ENCODE measurements around the gene CYP3A7.
"Not testable (repeated sequence)": the region's sequence is repeated elsewhere in the genome, so short reads cannot be mapped to it uniquely, and the experiment has no call there.

CYP3A7 gene

DNA sequence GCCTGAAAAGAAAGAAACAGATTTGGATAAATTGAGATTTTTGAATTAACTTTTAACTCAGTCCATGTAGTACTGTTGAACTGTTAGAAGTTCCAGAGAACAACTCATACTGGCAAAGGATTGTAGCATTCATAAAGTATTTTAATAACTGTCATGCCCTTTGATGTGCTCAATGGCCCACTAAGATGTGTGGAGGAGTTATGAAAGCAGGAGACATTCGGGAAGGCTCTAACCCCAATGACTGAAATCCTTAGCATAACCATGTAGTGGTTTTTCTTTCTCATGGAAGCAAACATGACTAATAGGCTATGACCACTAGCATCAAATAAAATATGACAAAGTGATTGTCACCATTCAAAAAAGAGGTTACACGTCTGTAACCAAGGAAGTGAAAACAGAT lies 25.7 kb downstream of the CYP3A7 start:
- no peak for DNase-seq (ENCODE audit: low read depth in 2 of 2)

GRCh38 chr7:99707096-99707495 lies 27.9 kb downstream of the CYP3A7 start:
- DNase-seq (ENCODE audit: low read depth in 2 of 2), result no peak

DNA sequence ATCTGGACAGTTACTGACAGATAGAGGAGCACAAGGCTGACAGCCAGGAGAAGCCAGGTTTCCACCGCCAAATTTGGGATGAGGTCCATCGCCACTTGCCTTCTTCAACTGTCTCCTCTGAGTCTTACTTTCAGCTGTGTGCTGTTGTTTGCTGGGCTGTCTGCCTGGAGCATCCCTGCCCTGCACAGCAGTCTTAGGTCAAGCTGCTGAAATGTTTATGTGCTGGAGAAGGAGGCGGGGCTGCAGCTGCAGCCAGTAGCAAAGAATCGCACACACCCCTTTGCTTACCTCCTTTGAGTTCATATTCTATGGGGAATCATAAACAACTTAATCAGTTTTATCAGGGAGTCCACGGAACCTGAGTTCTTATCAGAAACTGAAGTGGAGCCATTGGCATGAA lies 35.0 kb downstream of the CYP3A7 start:
- no peak for DNase-seq (ENCODE audit: low read depth in 2 of 2)

DNA sequence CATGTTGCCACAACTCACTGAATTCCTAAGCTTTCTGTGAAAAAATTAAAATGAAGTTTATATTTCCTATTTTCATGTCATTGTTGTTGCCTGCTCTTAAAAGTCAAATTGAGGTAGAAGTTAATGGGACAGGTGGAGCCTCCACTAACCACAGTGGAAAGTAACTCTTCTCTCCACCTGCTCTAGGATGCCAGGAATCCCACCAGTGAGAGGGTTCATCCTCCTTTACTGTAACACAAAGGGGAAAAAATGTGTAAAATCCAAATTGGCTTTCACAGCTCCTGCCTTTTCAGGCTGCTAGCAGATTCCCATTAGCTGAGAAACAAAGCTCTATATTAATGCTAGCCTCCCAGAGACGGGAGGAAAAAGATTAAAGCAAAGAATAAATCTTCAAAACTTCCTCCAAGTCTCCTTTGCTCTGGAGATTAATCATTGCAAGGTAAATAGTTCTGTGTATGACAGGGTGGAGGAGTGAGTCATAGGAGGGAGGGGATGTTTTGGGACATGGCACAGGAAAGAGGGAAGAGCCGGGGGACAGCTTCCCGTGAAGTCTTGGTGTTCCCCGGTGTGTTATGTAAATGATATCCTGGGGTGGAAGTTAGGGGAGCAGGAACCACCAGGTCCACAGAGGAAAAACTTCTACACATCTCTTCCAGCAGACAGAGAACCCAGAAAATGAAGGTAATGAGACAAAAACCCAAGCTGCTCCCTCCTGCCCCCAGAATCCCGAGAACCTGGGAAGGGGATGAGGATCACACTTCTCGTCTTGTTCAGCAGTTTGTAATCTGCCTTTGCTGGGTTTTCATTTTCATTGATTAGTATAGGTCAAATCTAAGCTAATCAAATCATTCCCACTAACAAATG lies 35.9 kb downstream of the CYP3A7 start:
- DNase-seq (ENCODE audit: low read depth in 2 of 2), result not testable (repeated sequence)

DNA sequence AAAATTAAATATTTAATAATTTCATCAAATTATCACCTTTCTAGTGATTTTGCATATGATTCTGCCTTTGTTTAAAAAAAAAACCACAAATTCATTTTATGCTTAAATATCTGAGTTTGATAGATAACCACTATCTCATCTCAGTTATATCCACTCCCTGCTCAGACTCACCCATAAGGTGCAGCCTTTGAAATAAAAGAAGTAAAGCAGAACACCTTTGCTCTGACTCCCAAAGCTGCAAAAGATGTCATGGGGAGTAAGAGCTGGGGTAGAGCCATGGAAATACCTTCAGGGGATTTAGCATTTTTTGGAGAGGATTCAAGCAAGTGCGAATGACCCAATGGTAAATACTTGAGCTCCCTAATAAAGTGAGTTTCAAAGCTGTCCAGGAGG lies 40.1 kb downstream of the CYP3A7 start:
- no peak for DNase-seq (ENCODE audit: low read depth in 2 of 2)

DNA sequence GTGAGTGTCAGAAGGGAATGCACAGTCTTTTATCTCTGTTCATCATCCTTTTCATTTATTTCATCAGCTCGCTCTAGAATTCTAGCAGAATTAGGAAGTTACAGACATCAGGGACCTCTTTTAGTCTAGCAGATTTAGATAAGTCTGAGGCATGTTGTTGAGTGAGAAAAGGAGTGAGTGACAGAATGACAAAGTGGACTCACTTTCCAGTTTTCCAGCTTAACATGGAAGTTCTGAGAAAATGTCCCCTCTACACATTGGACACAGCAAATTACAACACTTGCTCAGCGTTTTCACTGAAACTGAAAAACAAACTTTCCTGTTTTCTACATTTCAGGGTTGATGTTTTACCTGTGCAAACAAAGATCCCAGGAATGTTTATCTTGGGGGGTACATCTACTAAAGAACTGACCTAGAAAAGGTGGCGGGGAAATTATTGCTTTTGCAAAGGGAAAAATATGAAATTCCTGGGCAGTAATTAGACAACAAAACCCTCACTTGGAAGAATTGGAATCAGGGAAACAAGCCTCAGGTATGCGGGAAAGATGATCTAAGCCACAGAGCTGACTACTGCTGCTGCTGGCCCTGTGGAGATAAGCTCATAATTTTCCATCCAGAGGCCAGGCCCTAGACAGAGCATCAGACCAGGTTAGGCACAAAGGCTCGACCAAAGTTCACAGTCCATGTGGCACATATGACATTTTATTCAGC lies 40.6 kb downstream of the CYP3A7 start:
- no peak for DNase-seq (ENCODE audit: low read depth in 2 of 2)

DNA sequence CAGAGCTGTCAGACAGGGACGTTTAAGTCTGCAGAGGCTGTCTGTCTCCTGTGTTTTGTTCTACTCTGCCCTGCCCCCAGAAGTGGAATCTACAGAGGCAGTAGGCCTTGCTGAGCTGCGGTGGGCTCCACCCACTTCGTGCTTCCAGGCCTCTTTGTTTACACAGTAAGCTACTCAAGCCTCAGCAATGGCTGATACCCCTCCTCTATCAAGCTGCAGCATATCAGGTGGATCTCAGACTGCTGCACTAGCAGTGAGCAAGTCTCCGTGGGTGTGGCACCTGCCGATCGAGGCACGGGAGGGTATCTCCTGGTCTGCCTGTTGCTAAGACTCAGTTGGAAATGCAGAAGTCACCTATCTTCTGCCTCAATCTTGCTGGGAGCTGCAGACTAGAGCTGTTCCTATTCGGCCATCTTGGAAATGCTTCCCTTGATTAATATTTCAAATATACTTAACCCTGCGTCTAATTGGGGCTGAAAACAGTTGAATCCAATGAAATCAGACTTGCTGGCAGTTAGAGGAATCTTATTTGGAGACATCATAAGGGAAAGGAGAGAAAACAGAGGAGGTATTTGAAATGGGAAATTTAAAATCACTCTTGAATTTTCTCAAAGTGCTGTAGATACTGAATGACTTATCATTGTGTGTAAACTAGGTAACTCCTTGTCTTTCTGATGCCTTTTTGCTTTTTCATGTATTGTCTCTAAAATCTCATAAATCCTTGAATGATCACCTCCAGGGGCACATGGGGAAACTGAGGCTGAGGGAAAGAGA lies 41.4 kb downstream of the CYP3A7 start:
- no peak for DNase-seq (ENCODE audit: low read depth in 2 of 2)

GRCh38 chr7:99693100-99693426 lies 41.9 kb downstream of the CYP3A7 start:
- DNase-seq (ENCODE audit: low read depth in 2 of 2), result no peak

GRCh38 chr7:99692563-99692962 lies 42.4 kb downstream of the CYP3A7 start:
- not testable (repeated sequence) for DNase-seq (ENCODE audit: low read depth in 2 of 2)

DNA sequence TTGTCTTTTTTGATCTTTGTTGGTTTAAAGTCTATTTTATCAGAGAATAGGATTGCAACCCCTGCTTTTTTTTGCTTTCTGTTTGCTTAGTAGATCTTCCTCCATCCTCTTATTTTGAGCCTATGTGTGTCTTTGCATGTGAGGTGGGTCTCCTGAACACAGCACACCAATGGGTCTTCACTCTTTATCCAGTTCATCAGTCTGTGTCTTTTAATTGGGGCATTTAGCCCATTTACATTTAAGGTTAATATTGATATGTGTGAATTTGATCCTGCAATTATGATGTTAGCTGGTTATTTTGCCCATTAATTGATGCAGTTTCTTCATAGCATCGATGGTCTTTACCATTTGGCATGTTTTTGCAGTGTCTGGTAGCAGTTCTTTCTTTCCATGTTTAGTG lies 43.3 kb downstream of the CYP3A7 start:
- not testable (repeated sequence) for DNase-seq (ENCODE audit: low read depth in 2 of 2)

DNA sequence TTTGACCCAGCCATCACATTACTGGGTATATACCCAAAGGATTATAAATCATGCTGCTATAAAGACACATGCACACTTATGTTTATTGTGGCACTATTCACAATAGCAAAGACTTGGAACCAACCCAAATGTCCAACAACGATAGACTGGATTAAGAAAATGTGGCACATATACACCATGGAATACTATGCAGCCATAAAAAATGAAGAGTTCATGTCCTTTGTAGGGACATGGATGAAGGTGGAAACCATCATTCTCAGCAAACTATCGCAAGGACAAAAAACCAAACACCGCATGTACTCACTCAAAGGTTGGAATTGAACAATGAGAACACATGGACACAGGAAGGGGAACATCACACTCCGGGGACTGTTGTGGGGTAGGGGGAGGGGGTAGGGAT lies 44.1 kb downstream of the CYP3A7 start:
- not testable (repeated sequence) for DNase-seq (ENCODE audit: low read depth in 2 of 2)

- not testable (repeated sequence) for DNase-seq (ENCODE audit: low read depth in 2 of 2)
These were observed 49.0 kb downstream of the CYP3A7 start for GRCh38 chr7:99685871-99686608.

GRCh38 chr7:99685129-99685758 lies 49.8 kb downstream of the CYP3A7 start:
- DNase-seq (ENCODE audit: low read depth in 2 of 2), result no peak

- DNase-seq (ENCODE audit: low read depth in 2 of 2), result no peak
These were observed 55.4 kb downstream of the CYP3A7 start, which contains the start of gene CYP3A5 for GRCh38 chr7:99679400-99680191. Gene CYP3A5, minus strand, starts transcription at chr7:99679996. Its CDS starts 100 bp downstream, at chr7:99679896.

GRCh38 chr7:99679032-99679399 lies 56.0 kb downstream of the CYP3A7 start:
- DNase-seq (ENCODE audit: low read depth in 2 of 2), result no peak

- no peak for DNase-seq (ENCODE audit: low read depth in 2 of 2)
These were observed 57.3 kb downstream of the CYP3A7 start for GRCh38 chr7:99677648-99678045.

- DNase-seq (ENCODE audit: low read depth in 2 of 2), result no peak
These were observed 57.9 kb downstream of the CYP3A7 start for GRCh38 chr7:99677013-99677647.

DNA sequence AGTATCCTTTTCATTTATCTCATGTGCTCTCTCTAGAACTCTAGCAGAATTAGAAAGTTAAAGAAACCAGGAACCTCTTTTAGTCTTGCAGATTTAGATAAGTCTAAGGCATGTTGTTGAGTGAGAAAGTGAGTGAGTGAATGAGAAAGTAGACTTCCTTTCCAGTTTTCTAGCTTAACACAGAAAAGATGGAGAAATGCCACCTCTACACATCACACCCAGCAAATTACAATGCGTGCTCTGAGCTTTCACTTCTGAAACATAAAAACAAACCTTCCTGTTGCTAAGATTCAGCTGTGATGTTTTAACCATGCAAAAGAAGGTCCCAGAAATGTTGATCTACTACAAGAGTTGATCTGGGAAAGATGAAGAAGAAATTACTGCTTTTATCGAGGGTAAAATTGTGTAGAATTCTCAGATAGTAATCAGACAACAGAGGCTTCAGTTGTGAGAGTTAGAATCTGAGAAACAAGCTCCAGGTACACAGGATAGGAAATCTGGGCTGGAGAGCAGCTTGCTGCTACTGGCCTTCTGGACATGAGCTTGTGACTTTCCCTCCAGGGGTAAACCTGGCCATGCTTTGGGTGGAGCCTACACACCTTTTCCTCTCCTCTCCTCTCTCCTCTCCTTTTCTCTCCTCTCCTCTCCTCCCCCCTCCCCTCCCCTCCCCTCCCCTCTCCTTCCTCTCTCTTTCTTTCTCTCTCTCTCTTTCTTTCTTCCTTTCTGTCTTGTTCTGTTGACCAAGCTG lies 59.8 kb downstream of the CYP3A7 start:
- no peak for DNase-seq (ENCODE audit: low read depth in 2 of 2)

- DNase-seq (ENCODE audit: low read depth in 2 of 2), result no peak
These were observed 62.4 kb downstream of the CYP3A7 start for GRCh38 chr7:99672573-99672972.

Data from stimulated activated CD8-positive, alpha-beta memory T cell treated with anti-CD3 and anti-CD28 coated beads, Interleukin-2, amount 100 ng/mL, for 1 hour (primary cell).